Progenitor cell of endocrine pancreas (in vitro differentiated cells): ENCODE measurements around the gene NIPBL. TPM values are rescaled to one million over a fixed set of nuclear protein-coding genes. Genes with fewer than 3 reads are reported as not detected.
"Not testable (repeated sequence)": the region's sequence is repeated elsewhere in the genome, so short reads cannot be mapped to it uniquely, and the experiment has no call there.

Source experiments
- DNase-seq: peaks from one replicate; pipeline ENCODE4 v3.0.0; 2021; ENCODE audit warnings: low spot score; ENCODE audit not compliant: unreplicated experiment
- H3K27ac Mint-ChIP-seq: 2 replicates; pipeline ENCODE4 v1.8.0; 2021; ENCODE audit warnings: mild to moderate bottlenecking, moderate library complexity, mixed read lengths
- H3K27me3 Mint-ChIP-seq: 2 replicates; pipeline ENCODE4 v1.8.0; 2021; ENCODE audit warnings: mixed read lengths
- H3K36me3 Mint-ChIP-seq: 2 replicates; pipeline ENCODE4 v1.8.0; 2022; ENCODE audit warnings: mixed read lengths; ENCODE audit not compliant: insufficient read depth
- H3K4me1 Mint-ChIP-seq: 2 replicates; pipeline ENCODE4 v1.8.0; 2021; ENCODE audit warnings: low read depth, mixed read lengths
- H3K4me3 Mint-ChIP-seq: 2 replicates; pipeline ENCODE4 v1.8.0; 2021; ENCODE audit warnings: low read depth, mild to moderate bottlenecking, moderate library complexity, mixed read lengths
- H3K9me3 Mint-ChIP-seq: 2 replicates; pipeline ENCODE4 v1.8.0; 2021; ENCODE audit warnings: low read depth, mixed read lengths
- CTCF ChIP-seq: fragments of 200-600 bp; sonication (generic); IDR thresholded peaks from one replicate; pipeline ENCODE4 v1.5.0; 2021; ENCODE audit warnings: antibody characterized with exemption, mild to moderate bottlenecking; ENCODE audit not compliant: unreplicated experiment
- total RNA-seq: library from RNA; stranded (reverse); gene quantifications from 2 replicates; pipeline ENCODE4 v1.2.1, GENCODE V29; 2021

The NIPBL gene
- total RNA-seq, 1 donor from 2014 or later: 85.6 TPM

DNA sequence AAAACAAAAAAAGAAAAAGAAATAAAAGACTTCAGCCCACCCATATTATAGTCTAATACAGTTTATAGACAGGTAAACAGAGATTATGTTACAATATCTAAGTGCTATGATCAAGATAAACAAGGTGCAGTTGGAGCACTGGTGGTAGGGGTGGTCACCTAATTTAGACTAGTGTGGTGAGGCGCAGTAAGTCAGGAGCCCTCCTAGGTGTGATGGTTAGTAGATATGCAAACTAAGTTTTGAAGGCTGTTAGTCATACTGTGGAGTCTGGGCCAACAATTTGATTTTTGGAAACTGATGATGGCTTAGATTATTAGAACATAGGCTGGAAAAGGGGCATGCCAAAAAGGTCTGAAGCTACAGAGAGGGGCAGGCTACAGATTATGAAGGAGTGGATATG lies 14.7 kb downstream of the NIPBL start:
- no peak for TF ChIP-seq CTCF
- no peak overlapping the region for H3K4me3 Mint-ChIP-seq
- DNase-seq: no peak
- H3K9me3 Mint-ChIP-seq: peaks cover 17% of the 10 kb centered on the region
- H3K27me3 Mint-ChIP-seq: no peaks in the 10 kb centered on the region
- H3K27ac Mint-ChIP-seq: peak overlapping the region; percentile 63
- peaks cover 22% of the 10 kb centered on the region for H3K36me3 Mint-ChIP-seq
- peaks cover 10% of the 10 kb centered on the region for H3K4me1 Mint-ChIP-seq

DNA sequence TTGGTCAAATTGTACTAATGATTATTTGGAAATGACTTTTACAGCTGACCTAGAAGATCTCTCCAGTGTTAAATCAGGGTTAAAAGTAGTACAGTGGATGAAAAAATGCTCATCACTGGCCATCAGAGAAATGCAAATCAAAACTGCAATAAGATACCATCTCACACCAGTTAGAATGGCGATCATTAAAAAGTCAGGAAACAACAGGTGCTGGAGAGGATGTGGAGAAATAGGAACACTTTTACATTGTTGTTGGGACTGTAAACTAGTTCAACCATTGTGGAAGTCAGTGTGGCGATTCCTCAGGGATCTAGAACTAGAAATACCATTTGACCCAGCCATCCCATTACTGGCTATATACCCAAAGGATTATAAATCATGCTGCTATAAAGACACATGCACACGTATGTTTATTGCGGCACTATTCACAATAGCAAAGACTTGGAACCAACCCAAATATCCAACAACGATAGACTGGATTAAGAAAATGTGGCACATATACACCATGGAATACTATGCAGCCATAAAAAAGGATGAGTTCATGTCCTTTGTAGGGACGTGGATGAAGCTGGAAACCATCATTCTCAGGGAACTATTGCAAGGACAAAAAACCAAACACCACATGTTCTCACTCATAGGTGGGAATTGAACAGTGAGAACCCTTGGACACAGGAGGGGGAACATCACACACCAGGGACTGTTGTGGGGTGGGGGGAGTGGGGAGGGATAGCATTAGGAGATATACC lies 15.7 kb downstream of the NIPBL start:
- not testable (repeated sequence) for DNase-seq, H3K27ac Mint-ChIP-seq, H3K4me1 Mint-ChIP-seq, H3K4me3 Mint-ChIP-seq, H3K27me3 Mint-ChIP-seq
- Mint-ChIP-seq H3K36me3 (peaks cover 22% of the 10 kb centered on the region), H3K9me3 (peaks cover 18% of the 10 kb centered on the region)

- TF ChIP-seq CTCF: no peak
- H3K4me1 Mint-ChIP-seq: peaks cover 1% of the 10 kb centered on the region
- peaks cover 18% of the 10 kb centered on the region for H3K9me3 Mint-ChIP-seq
- H3K27me3 Mint-ChIP-seq: no peaks in the 10 kb centered on the region
- no peak overlapping the region for H3K4me3 Mint-ChIP-seq
- H3K27ac Mint-ChIP-seq: no peak overlapping the region
- H3K36me3 Mint-ChIP-seq: peaks cover 22% of the 10 kb centered on the region
- no peak for DNase-seq
Observed at GRCh38 chr5:36894954-36895353, 18.4 kb downstream of the NIPBL start.

DNA sequence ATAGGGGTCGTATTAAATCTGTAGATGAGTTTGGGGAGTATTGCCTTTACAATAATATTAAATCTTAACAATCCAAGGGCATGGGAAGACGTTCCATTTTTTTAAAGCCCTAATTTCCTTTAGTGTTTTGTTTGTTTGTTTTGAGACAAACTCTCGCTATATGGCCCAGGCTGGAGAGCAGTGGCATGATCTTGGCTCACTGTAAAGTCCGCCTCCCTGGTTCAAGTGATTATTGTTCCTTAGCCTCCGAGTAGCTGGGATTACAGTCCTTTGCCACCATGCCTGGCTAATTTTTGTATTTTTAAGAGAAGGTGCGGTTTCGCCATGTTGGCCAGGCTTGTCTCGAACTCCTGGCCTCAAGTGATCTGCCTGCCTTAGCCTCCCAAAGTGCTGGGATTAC lies 19.9 kb downstream of the NIPBL start:
- H3K9me3 Mint-ChIP-seq: peaks cover 21% of the 10 kb centered on the region
- no peak for DNase-seq
- no peaks in the 10 kb centered on the region for H3K27me3 Mint-ChIP-seq
- peaks cover 22% of the 10 kb centered on the region for H3K36me3 Mint-ChIP-seq
- H3K4me1 Mint-ChIP-seq: peaks cover 1% of the 10 kb centered on the region
- no peak overlapping the region for H3K27ac Mint-ChIP-seq
- TF ChIP-seq CTCF: no peak
- no peak overlapping the region for H3K4me3 Mint-ChIP-seq

DNA sequence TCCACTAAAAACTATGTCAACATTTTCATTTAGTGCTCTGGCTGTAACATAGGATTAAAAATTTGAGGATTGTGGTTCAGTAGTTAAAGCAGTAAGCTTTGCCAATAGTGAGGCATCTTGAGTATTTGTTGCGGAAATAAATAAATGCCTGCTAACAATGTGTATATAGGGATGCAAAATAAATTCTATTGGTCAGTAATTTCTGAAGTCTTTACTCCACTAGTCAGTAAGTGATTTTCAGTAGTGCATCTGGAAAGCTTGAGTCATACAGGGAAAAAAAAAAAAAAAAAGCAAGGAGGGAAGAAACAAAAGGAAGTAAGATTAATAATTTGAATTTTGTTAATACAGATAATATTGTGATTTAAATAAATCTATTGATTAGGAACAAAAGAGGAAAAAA lies 21.0 kb downstream of the NIPBL start:
- Mint-ChIP-seq H3K4me3 (no peak overlapping the region), H3K27ac (peak overlapping the region; percentile 16), H3K9me3 (peaks cover 27% of the 10 kb centered on the region), H3K27me3 (no peaks in the 10 kb centered on the region), H3K36me3 (peaks cover 23% of the 10 kb centered on the region), H3K4me1 (peaks cover 1% of the 10 kb centered on the region)
- no peak for TF ChIP-seq CTCF
- no peak for DNase-seq

- no peak overlapping the region for H3K27ac Mint-ChIP-seq
- H3K36me3 Mint-ChIP-seq: peaks cover 25% of the 10 kb centered on the region
- no peak for DNase-seq
- peaks cover 31% of the 10 kb centered on the region for H3K9me3 Mint-ChIP-seq
- TF ChIP-seq CTCF: no peak
- H3K4me3 Mint-ChIP-seq: no peak overlapping the region
- H3K27me3 Mint-ChIP-seq: no peaks in the 10 kb centered on the region
- peaks cover 1% of the 10 kb centered on the region for H3K4me1 Mint-ChIP-seq
Observed at GRCh38 chr5:36899860-36900259, 23.3 kb downstream of the NIPBL start.
